NCI-H1092 treated with DMSO at 0.1 percent for 48 hours (cell line): ENCODE data around the gene VWA8.

ENCODE experiments used
- DNase-seq: peaks from one replicate; lab custom pipeline; 2025; lab: John Stamatoyannopoulos, UW

VWA8 gene

DNA sequence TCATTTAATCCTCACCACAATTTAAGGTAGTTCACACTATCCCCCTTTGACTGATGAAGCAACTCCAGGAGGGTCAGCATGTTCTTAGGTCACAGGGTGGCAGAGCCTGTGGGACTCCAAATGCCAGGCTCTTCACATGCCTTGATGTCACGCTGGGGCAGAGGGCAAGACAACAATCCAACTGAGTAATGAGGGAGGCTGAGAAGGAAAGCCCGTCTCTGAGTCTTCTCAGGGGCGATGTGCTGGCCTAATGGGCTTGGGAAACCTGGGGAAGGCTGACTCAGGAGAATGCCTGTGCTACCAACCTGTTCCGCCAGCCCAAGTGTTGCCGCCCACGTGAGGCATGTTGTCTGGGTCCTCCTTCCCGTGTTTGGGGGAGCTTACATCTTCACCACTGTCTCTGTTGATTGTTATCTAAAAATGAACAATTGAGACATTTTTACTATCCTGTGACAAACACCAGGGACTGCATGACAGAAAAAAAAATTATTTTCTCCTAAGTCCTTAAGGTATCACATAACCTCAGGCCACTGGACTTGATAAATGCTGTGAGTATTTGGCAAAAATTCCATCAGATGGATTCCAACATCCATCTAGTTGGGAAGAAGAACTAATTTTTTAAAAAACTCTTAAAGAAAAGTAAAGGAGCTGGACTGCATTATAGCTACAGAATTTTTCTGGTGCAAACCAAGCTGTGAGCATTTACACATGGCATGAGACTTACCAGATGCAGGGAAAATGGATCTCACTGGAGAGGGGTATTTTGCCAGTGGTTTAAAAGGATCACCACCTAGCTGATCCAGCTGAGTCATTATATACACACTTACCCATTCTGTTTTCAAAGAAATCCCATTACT, 346.0 kb downstream of the VWA8 start:
- DNase-seq: no peak

DNA sequence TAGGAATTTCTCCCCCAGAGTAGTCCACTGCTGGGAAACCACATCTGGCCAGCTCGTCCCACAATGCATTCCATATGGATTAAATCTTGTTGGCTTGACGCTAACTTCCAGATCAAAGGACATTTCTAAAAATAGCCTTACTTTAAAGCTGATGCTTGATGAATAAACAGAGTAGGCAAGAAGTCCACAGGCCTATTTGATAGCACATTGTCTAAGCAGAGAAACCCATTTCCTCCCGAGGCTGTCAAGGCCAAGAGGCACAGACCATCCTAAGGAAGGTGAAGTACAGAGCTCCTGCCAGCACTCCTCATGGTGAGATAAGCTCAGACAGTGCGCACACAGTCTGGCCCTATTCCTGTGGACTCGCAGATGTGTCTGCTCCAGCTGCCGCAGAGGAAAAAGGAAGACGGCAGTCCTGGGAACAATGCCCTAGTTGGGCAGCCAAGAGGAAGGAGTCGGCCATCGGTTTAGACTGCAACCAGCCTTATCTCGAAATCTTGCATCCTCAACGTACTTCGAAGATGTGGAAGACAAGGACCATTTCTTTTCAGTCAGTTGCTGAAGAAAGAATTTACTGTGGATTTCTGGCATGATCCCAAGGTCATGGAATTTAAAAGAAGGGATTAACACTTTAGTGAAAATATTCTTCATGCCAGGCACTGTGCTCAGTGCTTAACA, 346.8 kb downstream of the VWA8 start:
- DNase-seq: no peak

DNA sequence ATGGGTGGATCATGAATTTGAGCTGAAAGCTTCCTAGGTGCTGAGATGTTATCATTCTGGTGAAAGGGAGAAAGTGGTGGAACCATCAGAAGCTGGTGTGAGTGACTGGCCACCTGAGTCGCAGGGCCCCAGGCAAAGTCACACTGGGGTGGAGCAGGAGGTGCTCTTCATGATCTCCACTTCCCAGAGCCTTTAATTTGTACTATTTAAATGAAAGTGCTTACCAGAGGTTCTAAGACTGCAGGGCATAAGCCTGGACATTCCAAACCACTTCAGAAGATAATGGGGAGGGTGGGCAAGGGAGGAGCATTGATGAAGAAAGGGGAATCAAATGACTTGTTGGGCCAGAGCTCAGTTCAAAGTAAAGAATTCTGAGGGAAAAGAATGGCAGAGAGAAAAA, 347.4 kb downstream of the VWA8 start:
- no peak for DNase-seq

DNA sequence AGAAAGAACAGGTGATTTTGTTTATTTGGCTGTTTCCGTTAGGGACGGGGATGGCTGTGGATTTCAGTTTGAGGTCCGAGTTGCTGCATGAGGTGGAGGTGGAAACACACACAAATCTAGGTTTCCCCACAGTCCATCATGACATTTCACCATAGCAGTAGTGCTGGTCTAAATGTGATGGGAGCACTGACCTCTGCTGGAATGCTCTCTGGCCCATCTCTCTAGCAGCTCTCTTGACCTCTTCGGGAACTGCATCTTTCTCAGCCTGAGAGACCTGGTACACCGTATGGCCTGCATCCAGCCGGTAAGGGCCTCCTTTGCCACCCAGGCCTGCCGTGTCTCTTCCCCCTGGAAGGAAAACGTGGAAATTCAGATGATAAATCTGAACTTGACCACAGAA, 349.5 kb downstream of the VWA8 start:
- DNase-seq: no peak

DNA sequence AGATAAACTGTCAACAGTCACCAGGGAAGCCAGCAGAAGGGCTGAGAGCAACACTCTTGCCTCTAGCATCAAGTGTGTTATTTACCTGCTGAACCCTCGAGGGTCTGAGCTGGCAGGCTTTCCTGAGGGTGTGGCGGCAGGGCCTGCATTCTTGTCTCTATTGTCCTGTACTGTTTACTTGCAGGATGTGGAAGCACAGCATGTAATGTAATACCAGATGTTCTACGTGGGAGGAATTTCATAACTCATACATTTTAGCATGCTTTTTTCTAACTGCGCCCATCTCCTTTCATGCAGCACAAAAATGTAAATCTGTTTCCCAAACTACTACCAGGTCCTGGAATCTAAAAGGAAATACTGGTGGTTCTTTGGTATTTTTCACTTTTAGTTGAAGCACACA, 350.5 kb downstream of the VWA8 start:
- DNase-seq: peak; percentile 1

DNA sequence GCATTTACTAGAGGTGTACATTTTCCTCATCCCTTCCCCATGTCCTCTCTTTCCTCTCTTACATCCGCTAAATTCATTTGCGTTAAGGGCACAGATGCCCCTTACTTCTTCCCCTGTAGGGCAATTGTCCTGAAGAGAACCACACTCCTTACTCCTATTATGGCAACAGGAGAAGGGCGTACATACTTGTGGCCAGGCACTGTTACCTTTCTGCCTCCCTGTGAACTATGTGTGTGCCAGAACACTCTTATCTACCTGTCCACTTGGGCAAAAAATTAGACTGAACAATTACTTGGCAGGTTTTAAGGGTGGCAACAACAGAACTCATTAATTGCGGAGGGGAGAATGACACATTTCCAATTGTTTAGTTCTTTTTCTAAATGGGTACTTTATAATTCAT, 351.1 kb downstream of the VWA8 start:
- DNase-seq: no peak

DNA sequence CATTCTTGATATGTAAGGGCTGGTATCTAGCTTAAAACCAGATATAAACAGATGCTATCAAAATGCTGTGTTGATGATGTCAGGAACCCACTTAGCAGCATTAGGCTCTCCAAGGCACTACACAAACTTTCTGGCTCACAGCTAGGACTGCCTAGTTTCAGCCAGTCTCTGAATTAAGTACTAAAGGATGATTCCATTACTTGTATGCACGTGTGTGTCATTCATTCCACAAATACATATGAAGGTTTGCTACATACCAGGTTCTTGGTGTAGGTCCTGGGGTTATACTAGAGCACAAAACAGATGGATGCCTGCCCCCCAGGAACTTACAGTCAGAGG, 352.1 kb downstream of the VWA8 start:
- DNase-seq: no peak

DNA sequence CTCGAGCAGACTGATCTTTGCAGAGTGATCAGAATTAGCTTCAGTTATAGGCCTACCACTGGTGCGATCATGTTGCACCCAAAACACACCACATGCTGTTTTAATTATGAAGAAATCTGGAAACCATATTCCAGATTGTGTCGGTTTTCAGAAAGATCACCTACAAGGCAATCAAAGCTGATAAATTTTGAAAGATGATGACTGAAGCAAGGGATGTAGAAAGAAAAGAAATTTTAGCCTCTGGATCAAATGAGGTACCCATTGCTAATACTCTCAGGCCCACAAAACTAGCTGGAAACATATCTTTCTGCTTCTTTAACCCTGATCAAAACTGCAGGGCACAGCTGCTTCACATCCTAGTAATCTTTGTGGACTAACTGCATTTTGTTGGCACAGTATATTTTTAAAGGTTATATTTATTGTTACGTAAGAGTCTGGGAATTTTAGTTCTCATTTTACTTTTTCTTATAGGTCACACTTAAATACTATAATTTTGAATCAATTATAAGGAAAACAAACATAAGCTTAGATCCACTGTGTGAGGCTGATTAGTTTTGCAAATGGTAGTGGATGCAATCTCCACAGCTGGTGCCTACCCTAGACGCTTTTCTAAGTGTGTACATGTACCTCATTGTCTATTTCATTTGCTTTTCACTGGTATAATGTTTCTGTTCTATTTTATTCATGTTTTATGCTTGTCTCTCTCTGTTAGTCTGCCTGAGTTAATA, 352.6 kb downstream of the VWA8 start:
- no peak for DNase-seq

DNA sequence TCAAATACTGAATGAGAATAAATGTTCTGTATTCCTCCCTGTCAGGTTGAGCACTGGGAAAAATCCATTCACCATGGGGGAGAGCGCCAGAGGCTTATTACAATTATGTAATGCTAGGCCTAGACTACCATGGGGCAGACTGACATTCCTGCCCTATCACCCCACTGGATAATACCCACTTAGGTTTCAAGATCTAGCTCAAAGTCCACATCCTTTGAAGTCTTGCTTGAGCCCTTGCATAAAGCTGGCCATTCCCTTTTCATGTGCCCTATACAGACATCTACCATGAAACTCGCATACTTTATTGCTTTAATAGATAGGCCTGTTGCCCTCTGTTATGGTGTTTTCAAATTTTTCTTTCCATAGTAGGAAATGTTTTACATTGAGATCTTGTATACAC, 354.3 kb downstream of the VWA8 start:
- no peak for DNase-seq

DNA sequence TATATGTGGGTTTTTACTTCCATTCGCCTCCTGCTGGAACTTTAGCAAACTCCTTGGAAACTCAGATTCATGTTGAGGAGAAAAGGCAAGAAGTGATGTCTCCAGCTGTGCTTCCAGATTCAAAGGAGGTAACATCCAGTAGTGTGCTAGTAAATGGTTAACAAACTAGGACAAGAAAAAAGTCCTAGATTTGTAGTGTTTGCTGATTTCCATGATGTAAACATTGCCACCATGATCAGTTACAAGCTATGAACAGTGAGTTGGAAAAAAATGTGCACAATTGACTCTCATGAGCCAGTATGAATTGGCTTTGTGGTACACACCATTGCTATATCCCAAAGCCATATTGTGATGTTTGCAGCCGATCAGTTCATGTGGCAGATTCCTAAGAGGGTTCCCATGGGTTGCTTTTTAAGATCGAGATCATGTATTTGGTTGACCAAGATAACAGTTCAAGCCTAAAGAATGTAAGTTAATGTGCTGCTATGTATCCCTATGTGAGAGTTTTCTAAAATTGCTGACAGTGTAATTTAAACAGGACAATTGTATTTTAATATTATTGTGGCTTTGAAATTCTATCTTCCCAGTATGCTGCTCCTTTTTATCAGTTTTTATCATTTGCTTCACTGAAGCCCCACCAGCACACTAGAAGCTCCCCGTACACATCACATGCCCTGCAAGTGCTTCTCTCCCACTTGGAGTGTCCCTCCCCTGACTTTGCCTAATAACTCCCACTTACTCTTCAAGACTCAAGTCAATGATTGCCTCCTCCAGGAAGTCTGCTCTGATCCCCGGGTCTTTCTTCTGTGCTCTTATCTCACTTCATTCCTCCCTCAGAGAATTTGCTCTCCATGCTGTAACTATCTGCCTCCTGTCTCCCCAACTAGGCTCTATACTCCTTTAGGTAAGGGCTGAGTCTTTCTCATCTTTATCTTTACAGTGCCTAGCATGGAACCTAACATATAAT, 355.3 kb downstream of the VWA8 start:
- DNase-seq: no peak

DNA sequence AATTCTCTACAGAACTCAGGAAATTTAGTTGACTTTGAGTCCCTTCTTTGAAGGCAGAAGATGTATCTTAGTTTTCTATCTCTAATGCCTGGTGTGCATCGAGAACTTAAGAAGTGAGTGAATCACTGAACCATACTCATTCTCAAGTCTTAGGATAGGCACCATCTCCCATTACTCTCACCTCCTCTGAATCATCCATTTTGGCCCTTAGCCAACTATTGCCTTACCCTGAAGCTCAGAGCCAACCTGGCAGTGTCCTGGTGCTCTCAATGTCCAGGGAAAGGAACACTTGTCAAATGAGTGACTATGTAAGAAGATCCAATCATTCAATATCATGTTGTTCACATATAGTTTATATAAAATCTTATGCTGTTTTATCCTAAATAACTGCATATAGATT, 357.0 kb downstream of the VWA8 start:
- DNase-seq: no peak

DNA sequence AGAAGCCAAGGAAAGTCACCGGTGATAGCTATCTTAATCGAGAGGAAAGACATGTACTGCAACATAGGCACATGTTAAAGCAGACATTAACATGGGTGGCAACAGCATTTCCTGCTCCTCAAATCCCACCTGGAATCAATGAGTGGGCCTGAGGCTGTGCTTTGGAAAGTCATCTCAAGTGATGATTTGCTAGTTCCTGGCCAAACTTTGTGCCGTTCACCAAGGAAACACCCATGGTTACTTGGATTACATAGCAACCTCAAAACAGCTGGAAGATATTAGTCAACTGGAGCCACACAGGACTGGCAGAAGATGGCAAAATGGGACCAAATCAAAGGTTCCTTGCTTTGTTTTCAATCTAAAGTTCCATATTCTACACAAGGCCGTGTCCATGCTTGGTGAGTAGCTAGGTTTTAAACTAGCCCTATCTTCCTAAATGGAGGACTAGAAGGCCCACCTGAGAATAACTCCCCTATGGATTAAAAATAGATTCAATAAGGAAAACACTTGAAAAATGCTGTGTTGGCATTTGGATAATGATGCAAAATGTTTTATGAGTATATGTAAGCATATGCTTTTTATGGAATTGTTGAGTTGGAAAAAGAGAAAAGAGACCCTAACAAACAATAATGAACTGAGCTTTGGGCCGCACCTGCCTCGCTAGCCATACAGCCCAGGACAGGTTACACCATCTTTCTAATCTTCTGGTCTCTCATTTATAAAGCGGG, 359.0 kb downstream of the VWA8 start:
- no peak for DNase-seq

DNA sequence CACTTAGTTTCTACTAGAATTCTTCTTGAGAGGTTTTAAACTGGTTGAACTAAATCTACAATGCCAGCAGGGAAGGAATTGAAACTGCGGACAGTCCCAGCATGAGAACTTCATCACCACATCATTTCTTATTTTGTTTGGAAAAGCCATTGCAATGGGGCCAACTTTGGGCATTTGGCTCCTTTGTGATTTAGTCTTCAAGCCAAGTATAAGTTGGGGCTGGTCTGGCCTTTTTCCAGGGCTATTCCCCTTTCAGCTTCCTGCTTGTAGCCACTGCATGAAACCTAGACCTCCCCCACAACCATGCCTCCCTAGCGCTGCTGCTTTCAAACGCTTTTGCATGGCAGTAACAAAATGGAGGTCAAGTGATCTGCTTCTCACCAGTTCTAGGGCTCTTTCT, 361.3 kb downstream of the VWA8 start:
- DNase-seq: no peak

DNA sequence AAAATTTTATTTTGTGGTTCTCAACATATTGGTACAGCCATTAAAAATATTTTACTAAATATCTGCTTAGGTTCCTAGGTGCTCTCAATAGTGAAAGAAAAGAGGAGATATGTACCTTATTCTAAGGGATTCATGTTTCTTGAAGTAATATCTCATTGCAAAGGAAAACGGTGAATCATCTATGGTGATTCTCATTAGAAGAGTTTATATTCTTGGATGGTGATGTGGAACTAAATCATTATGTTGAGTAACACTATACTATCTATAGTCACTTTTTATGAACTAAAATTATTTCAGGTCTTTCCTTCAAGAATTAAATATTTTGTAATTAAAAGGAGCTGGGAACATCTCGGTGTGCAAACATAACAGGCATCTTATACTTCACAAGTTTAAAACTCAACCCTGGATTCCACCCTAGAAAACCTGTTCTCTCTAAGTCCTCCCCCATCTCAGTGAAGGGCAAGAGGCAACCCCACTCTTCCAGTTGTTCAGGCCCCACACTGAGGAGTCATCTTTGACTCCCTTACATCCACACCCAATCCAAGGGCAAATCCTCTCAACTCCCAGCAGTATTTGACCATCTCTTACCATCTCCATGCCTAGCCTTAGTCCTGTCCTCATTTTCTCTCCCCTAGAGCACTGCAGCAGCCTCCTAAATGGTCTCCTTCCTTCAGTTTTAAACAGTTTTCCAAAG, 363.4 kb downstream of the VWA8 start:
- no peak for DNase-seq

DNA sequence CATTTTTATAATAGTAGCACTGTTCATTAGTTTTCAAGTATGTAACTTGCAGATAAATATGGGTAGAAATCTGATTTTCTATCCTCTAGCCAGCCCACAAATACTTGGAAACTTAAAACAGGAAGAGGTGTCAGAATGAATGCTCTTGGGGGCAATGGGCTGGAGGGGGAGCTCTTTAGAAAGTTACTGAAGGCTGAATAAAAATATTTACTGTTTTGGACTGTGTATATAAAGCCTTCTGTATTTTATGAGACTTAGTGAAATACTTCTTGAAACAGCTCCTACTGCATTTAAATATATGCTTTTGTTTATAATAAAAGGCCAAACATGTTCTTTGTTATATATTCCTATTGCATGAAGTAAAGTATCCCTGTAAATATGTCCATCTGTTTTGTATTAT, 364.7 kb downstream of the VWA8 start:
- DNase-seq: no peak

DNA sequence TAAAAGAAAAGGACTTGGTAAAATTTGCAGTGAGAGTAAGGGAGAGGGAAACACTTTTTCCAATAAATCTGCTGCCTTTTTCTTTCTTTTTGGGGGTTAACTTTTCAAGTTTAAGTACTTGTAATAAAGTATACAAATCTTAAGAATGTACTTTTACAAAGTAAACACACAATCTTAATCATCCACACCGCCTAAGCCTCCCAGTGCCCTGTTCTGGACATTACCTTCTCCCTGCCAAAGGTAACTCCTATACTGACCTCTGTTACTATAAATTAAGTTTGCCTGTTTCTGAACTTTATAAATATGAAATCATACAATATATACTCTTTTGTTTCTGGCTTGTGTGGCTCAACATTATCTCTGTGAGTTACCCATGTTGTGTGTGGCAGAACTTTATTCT, 365.6 kb downstream of the VWA8 start:
- no peak for DNase-seq

DNA sequence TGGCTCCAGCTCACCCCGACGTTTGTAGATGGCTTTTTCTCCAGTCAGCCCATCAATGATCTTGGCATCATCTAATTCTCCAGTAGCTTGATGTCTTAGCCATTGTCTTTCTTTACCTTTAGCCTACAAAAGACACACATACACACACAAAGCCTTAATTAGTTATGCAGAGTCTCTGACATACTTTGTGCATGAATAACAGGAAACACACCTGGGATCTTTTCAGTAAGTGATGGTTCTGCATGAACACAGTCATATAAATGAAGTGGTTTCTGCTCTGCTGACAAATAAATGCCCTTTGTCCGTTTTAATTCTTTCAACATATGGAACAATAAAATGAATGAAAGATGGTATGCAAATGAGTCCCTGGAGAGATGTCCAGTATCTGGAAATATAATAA, 370.3 kb downstream of the VWA8 start:
- no peak for DNase-seq

DNA sequence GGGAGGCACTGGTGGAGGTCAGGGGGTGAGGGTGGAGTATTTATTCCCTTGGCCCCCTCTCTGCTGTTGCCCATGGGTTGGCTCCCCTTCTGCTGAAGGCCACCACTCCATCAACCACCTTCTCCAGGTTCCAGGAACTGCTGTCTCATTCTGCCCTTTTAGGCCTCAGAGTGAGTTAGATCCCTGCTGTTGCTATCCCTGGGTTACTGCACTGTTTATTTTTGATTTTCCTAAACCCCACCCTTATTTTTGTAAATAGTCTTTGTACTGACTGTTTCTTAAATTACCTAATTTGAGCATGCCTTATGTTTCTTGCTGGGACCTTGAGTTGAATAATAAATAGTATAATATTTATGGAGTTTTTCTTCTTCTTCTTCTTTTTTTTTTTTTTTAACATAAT, 370.8 kb downstream of the VWA8 start:
- DNase-seq: no peak

DNA sequence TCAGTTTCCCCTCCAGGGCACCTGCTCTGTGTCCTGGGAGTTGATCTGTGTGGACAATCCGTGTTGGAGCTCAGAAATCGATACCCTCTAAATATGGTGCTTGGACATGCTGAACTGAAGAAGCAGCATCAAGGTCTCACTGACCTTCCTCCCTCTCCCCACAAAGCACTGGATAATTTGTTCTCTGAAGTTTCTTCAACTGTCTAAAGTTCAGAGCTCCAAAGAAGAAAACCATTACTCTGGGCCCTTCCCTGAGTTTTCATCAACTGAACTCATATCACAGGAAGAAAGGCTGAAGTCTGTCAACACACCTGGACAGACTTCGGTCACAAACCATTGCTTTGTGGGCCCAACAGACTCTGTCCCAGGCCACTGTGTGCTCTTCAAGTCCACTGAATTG, 371.5 kb downstream of the VWA8 start:
- DNase-seq: no peak

DNA sequence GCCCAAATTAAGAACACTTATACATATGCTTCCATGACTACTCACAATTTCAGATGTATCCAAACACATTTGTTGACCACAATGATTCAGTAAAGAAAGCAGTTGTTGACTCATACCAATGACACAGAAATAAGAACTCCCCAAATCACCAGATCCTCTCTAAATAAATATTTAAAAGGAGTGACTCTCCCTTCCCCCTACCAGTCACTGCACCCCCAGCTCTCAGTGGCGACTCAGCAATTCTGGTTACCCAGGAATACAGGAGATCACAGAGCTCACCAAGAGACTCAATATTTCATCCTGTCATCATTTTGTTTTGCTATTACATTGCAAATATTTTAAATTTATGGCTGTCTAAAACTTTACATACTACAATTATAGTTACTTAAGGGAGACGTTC, 372.0 kb downstream of the VWA8 start:
- DNase-seq: no peak

DNA sequence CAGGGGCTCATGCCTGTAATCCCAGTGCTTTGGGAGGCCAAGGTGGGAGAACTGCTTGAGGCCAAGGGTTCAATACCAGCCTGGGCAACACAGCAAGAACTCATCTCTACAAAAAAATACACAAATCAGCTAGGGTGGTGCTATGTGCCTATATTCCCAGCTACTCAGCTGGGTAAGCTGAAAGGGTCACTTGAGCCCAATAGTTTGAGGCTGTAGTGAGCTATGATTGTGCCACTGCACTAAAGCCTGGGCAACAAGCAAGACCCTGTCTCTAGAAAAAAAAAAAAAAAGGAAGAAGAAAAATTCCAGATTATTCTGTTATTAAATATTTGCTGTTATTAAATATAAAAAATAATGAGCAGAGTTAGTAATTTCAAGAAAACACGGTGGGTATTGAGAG, 372.5 kb downstream of the VWA8 start:
- no peak for DNase-seq
